GM18951 (cell line): ENCODE results near the gene GAL3ST1.

Source experiments
- POLR2A ChIP-seq: IDR thresholded peaks from 4 replicates; pipeline ENCODE4 v1.6.1; 2011; ENCODE audit warnings: mild to moderate bottlenecking; ENCODE audit not compliant: insufficient read length, insufficient read depth; ENCODE audit errors: extremely low read depth
- in situ Hi-C: fragments of 300-500 bp; cut with MboI; formaldehyde crosslinking; loops from one replicate; pipeline ENCODE4 v1.12.0; 2022; ENCODE audit warnings: low sequenced_read_pairs, mixed read lengths, inconsistent platforms; ENCODE audit not compliant: unreplicated experiment

GAL3ST1 gene

GRCh38 chr22:30586414-30586813 is 11.9 kb upstream of the GAL3ST1 start:
- in situ Hi-C loops = no loop called here
- TF ChIP-seq POLR2A = no peak

- no peak for TF ChIP-seq POLR2A
- in situ Hi-C loops = no loop called here
These were observed 10.0 kb upstream of the GAL3ST1 start for GRCh38 chr22:30584441-30584840.

- TF ChIP-seq POLR2A = no peak
- in situ Hi-C loops = no loop called here
These were observed 8.5 kb upstream of the GAL3ST1 start for GRCh38 chr22:30582788-30583545.

GRCh38 chr22:30582051-30582450 is 7.6 kb upstream of the GAL3ST1 start:
- in situ Hi-C loops = no loop called here
- no peak for TF ChIP-seq POLR2A

GRCh38 chr22:30580896-30581295 is 6.4 kb upstream of the GAL3ST1 start:
- TF ChIP-seq POLR2A = no peak

GRCh38 chr22:30578481-30578880 is 4.0 kb upstream of the GAL3ST1 start:
- no peak for TF ChIP-seq POLR2A
- in situ Hi-C loops = no loop called here

More at GRCh38 chr22:30580896-30581295, 6.4 kb upstream of the GAL3ST1 start:
- in situ Hi-C loops = no loop called here

- no peak for TF ChIP-seq POLR2A
- in situ Hi-C loops = no loop called here
These were observed 1.4 kb upstream of the GAL3ST1 start for GRCh38 chr22:30575859-30576258.

- in situ Hi-C loops = no loop called here
- TF ChIP-seq POLR2A = no peak
These were observed 669 bp upstream of the GAL3ST1 start for GRCh38 chr22:30574997-30575671.

- TF ChIP-seq POLR2A = no peak
- in situ Hi-C loops = no loop called here
These were observed 821 bp downstream of the GAL3ST1 start for GRCh38 chr22:30573594-30574094.

GRCh38 chr22:30572840-30573593 is 1.4 kb downstream of the GAL3ST1 start:
- in situ Hi-C loops = no loop called here
- no peak for TF ChIP-seq POLR2A

- TF ChIP-seq POLR2A = no peak
- in situ Hi-C loops = no loop called here
These were observed 2.3 kb downstream of the GAL3ST1 start for GRCh38 chr22:30572210-30572609.

GRCh38 chr22:30569674-30570202 is 4.7 kb downstream of the GAL3ST1 start:
- in situ Hi-C loops = no loop called here
- no peak for TF ChIP-seq POLR2A
